ENCODE data around the gene CFAP90. TPM values are rescaled to one million over a fixed set of nuclear protein-coding genes. Genes with fewer than 3 reads are reported as not detected.

CFAP90 gene
- total RNA-seq, 2 experiments from 2014 or later = not detected

GRCh38 chr5:7789567-7789966 lies 61.4 kb downstream of the CFAP90 start:
- H3K27me3 Mint-ChIP-seq = peaks cover 47% of the 10 kb centered on the region
- CTCF ChIA-PET = no interaction called here

GRCh38 chr5:7787770-7788169 lies 63.2 kb downstream of the CFAP90 start:
- Mint-ChIP-seq H3K9me3 (no peaks in the 10 kb centered on the region), H3K4me3 (no peak overlapping the region), H3K27ac (no peak overlapping the region), H3K36me3 (ENCODE audit: low read depth) (no peaks in the 10 kb centered on the region), H3K4me1 (ENCODE audit: low read depth) (no peaks in the 10 kb centered on the region), H3K27me3 (peaks cover 63% of the 10 kb centered on the region)
- TF ChIP-seq, protein P1, sequence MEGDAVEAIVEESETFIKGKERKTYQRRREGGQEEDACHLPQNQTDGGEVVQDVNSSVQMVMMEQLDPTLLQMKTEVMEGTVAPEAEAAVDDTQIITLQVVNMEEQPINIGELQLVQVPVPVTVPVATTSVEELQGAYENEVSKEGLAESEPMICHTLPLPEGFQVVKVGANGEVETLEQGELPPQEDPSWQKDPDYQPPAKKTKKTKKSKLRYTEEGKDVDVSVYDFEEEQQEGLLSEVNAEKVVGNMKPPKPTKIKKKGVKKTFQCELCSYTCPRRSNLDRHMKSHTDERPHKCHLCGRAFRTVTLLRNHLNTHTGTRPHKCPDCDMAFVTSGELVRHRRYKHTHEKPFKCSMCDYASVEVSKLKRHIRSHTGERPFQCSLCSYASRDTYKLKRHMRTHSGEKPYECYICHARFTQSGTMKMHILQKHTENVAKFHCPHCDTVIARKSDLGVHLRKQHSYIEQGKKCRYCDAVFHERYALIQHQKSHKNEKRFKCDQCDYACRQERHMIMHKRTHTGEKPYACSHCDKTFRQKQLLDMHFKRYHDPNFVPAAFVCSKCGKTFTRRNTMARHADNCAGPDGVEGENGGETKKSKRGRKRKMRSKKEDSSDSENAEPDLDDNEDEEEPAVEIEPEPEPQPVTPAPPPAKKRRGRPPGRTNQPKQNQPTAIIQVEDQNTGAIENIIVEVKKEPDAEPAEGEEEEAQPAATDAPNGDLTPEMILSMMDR (IDR thresholded peaks at IDR 0.05) = no peak
- peaks cover 10 to 12% of the 10 kb centered on the region in 2 experiments for H3K27me3 ChIP-seq (ENCODE audit: control insufficient read depth in 1 of 2, insufficient read depth in 2 of 2, low read length in 2 of 2)
- POLR2A ChIA-PET = no interaction called here
- intact Hi-C loops (cut with DNase I, micrococcal nuclease) = no loop called here
- CTCF ChIA-PET = no interaction called here
- no peaks in the 10 kb centered on the region for H3K36me3 ChIP-seq (ENCODE audit: insufficient read depth, low read length)
- no peaks in the 10 kb centered on the region for H3K4me1 ChIP-seq (ENCODE audit: insufficient read depth, low read length)
- H3K4me3 ChIP-seq (ENCODE audit: low read length) = no peak overlapping the region
- DNase-seq (no peak), ATAC-seq (ENCODE audit: poor library complexity) (no peak)
- no peak overlapping the region for H3K27ac ChIP-seq (ENCODE audit: low read depth in 1 of 2, low read length in 2 of 2)
- no peaks in the 10 kb centered on the region for H3K9me3 ChIP-seq (ENCODE audit: control insufficient read depth in 1 of 2, insufficient read depth in 1 of 2, low read length in 2 of 2)

More at GRCh38 chr5:7789567-7789966, 61.4 kb downstream of the CFAP90 start:
- Mint-ChIP-seq H3K36me3 (ENCODE audit: low read depth) (no peaks in the 10 kb centered on the region), H3K9me3 (no peaks in the 10 kb centered on the region), H3K4me1 (ENCODE audit: low read depth) (no peaks in the 10 kb centered on the region), H3K27ac (no peak overlapping the region), H3K4me3 (no peak overlapping the region)
- Histone ChIP-seq H3K27me3 (ENCODE audit: control insufficient read depth in 1 of 2, insufficient read depth in 2 of 2, low read length in 2 of 2) (peaks cover 0 to 6% of the 10 kb centered on the region in 2 experiments), H3K4me3 (ENCODE audit: low read length) (no peak overlapping the region), H3K4me1 (ENCODE audit: insufficient read depth, low read length) (no peaks in the 10 kb centered on the region), H3K27ac (ENCODE audit: low read depth in 1 of 2, low read length in 2 of 2) (no peak overlapping the region), H3K36me3 (ENCODE audit: insufficient read depth, low read length) (no peaks in the 10 kb centered on the region), H3K9me3 (ENCODE audit: control insufficient read depth in 1 of 2, insufficient read depth in 1 of 2, low read length in 2 of 2) (no peaks in the 10 kb centered on the region)
- TF ChIP-seq, protein P1 (IDR thresholded peaks at IDR 0.05) = no peak
- ATAC-seq (ENCODE audit: poor library complexity) = no peak
- intact Hi-C loops (cut with DNase I, micrococcal nuclease) = no loop called here
- no peak for DNase-seq
- POLR2A ChIA-PET = no interaction called here

DNA sequence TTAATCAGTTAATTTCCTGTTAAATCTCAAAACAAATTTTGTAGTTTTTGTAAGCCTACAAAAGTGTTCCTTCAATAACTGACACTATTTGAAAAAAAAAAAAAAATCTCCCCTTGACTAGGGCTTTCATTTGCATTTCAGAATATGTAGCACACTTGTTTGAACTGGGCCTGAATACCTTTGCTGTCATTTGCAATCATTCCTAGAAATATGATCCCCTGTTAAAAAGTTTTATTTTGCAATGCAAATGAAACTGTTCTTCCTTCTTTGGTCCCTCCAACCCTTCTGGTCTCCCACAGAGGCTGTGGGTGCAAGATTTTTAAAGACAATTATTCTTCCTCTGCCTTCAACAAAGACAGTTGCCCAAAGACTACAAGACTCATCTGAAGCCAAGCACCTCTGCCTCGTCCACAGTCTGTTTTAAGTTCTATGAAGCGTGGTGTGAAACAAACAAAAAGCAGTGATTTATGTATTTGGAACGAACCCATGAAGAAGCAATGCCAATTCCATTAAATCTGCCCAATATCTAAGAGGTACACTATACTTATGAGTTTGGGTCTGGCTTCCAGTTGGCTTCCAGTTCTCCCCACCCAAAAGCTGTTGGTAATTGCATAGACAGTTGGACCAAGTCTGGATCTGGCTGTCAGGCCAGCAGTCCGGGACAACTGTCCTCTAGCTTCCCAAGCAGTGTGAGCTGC lies 66.1 kb downstream of the CFAP90 start:
- no peak for ATAC-seq (ENCODE audit: poor library complexity)
- Histone ChIP-seq H3K36me3 (ENCODE audit: insufficient read depth, low read length) (no peaks in the 10 kb centered on the region), H3K9me3 (ENCODE audit: control insufficient read depth in 1 of 2, insufficient read depth in 1 of 2, low read length in 2 of 2) (peaks cover 0 to 3% of the 10 kb centered on the region in 2 experiments), H3K4me1 (ENCODE audit: insufficient read depth, low read length) (no peaks in the 10 kb centered on the region), H3K27me3 (ENCODE audit: control insufficient read depth in 1 of 2, insufficient read depth in 2 of 2, low read length in 2 of 2) (peaks cover 22 to 27% of the 10 kb centered on the region in 2 experiments), H3K4me3 (ENCODE audit: low read length) (no peak overlapping the region), H3K27ac (ENCODE audit: low read depth in 1 of 2, low read length in 2 of 2) (no peak overlapping the region)
- intact Hi-C loops (cut with DNase I, micrococcal nuclease) = no loop called here
- ChIA-PET POLR2A (no interaction called here), CTCF (no interaction called here)
- Mint-ChIP-seq H3K27ac (no peak overlapping the region), H3K27me3 (peaks cover 73% of the 10 kb centered on the region), H3K4me1 (ENCODE audit: low read depth) (peaks cover 1% of the 10 kb centered on the region), H3K9me3 (no peaks in the 10 kb centered on the region), H3K4me3 (no peak overlapping the region), H3K36me3 (ENCODE audit: low read depth) (no peaks in the 10 kb centered on the region)
- DNase-seq = no peak
- TF ChIP-seq, protein P1 (IDR thresholded peaks at IDR 0.05) = no peak
